Measurements from ENCODE around the gene LZTR1.
"Not testable (repeated sequence)": the region's sequence is repeated elsewhere in the genome, so short reads cannot be mapped to it uniquely, and the experiment has no call there.

LZTR1 gene

DNA sequence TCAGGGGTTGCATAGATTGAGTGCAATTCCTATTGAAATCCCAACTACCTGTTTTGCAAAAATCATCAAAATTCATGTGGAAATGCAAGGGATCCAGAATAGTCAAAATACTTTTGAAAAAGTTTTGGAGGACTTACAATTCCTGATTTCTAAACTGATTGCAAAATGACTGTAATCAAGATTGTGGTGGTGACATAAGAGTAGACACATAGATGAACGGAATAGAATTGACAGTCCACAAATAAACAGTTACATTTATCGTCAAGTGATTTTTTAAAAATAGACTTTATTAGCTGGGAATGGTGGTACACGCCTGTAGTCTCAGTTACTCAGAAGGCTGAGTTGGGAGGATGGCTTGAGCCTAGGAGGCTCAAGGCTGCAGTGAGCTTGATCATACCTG, 52.9 kb downstream of the LZTR1 start:
- Histone ChIP-seq H3K4me1 (ENCODE audit: control insufficient read depth, insufficient read depth, low read length, poor library complexity, severe bottlenecking) (peaks cover 7% of the 10 kb centered on the region), H3K36me3 (ENCODE audit: control insufficient read depth, insufficient read depth, low read length) (no peaks in the 10 kb centered on the region), H3K4me3 (ENCODE audit: insufficient read depth, low read depth, low read length, poor library complexity, severe bottlenecking) (no peak overlapping the region), H3K27me3 (replicated peaks; ENCODE audit: control insufficient read depth, insufficient read depth, low read length, poor library complexity, severe bottlenecking) (peaks cover 8% of the 10 kb centered on the region), H3K9me3 (ENCODE audit: control insufficient read depth, low read length) (no peaks in the 10 kb centered on the region), H3K27ac (ENCODE audit: insufficient read depth, low read length, poor library complexity, severe bottlenecking) (no peak overlapping the region)
- no peak for DNase-seq

DNA sequence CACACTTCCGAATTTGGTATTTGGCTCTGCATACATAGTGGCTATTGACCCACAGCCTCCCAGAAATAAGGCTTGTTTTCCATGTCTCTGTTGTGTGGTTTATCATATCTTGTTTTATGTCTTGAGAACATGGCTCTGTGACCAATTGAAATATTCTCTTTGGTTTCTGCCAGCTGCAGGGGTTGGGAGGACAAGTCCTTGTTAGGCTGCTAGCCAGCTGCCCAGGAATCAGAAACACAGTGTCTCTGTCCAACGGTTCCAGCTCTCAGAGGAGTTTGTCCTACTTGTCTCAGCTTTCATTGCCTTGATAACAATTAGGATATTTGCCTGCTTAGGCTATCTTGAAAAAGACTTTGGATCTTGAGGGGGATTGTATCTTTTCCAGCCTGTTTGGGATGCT, 56.3 kb downstream of the LZTR1 start:
- H3K4me3 ChIP-seq (ENCODE audit: insufficient read depth, low read depth, low read length, poor library complexity, severe bottlenecking): no peak overlapping the region
- no peaks in the 10 kb centered on the region for H3K36me3 ChIP-seq (ENCODE audit: control insufficient read depth, insufficient read depth, low read length)
- H3K4me1 ChIP-seq (ENCODE audit: control insufficient read depth, insufficient read depth, low read length, poor library complexity, severe bottlenecking): no peaks in the 10 kb centered on the region
- no peaks in the 10 kb centered on the region for H3K9me3 ChIP-seq (ENCODE audit: control insufficient read depth, low read length)
- H3K27ac ChIP-seq (ENCODE audit: insufficient read depth, low read length, poor library complexity, severe bottlenecking): no peak overlapping the region
- H3K27me3 ChIP-seq (replicated peaks; ENCODE audit: control insufficient read depth, insufficient read depth, low read length, poor library complexity, severe bottlenecking): no peaks in the 10 kb centered on the region
- DNase-seq: no peak

DNA sequence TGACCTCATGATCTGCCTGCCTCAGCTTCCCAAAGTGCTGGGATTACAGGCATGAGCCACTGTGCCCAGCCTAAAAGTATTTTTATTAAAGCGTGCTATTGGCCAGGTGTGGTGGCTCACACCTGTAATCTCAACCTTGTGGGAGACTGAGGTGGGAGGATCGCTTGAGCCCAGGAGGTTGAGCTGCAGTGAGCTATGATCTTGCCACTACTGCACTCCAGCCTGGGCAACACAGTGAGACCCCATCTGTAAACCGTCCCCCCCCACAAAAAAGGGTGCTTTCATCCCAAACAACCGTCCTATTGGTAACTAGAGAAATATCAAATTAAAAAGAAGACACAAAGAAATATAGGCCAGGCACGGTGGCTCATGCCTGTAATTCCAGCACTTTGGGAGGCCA, 57.1 kb downstream of the LZTR1 start:
- not testable (repeated sequence) for H3K27me3 ChIP-seq (replicated peaks; ENCODE audit: control insufficient read depth, insufficient read depth, low read length, poor library complexity, severe bottlenecking); H3K4me3 ChIP-seq (ENCODE audit: insufficient read depth, low read depth, low read length, poor library complexity, severe bottlenecking); H3K36me3 ChIP-seq (ENCODE audit: control insufficient read depth, insufficient read depth, low read length); H3K4me1 ChIP-seq (ENCODE audit: control insufficient read depth, insufficient read depth, low read length, poor library complexity, severe bottlenecking); H3K27ac ChIP-seq (ENCODE audit: insufficient read depth, low read length, poor library complexity, severe bottlenecking); H3K9me3 ChIP-seq (ENCODE audit: control insufficient read depth, low read length); DNase-seq

DNA sequence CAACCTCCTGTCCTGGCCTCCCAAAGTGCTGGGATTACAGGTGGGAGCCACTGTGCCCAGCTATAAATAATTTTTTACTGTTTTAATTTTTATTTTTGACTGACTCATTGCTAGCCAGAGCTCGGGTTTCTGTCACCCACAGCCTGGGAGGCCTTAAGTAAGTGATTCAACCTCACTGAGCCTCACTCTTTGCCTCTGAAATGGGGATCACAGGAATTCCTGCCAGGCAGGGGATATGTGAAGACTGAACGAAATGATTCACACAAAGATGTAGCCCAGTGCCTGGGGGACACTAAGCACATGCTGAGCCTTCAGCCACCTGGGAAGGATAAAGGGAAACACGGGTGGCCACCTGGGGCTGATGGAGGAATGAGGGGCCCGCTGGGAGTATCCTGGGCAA, 59.8 kb downstream of the LZTR1 start:
- Histone ChIP-seq H3K36me3 (ENCODE audit: control insufficient read depth, insufficient read depth, low read length) (no peaks in the 10 kb centered on the region), H3K27ac (ENCODE audit: insufficient read depth, low read length, poor library complexity, severe bottlenecking) (no peak overlapping the region), H3K9me3 (ENCODE audit: control insufficient read depth, low read length) (no peaks in the 10 kb centered on the region), H3K27me3 (replicated peaks; ENCODE audit: control insufficient read depth, insufficient read depth, low read length, poor library complexity, severe bottlenecking) (no peaks in the 10 kb centered on the region), H3K4me3 (ENCODE audit: insufficient read depth, low read depth, low read length, poor library complexity, severe bottlenecking) (no peak overlapping the region), H3K4me1 (ENCODE audit: control insufficient read depth, insufficient read depth, low read length, poor library complexity, severe bottlenecking) (peaks cover 20% of the 10 kb centered on the region)
- DNase-seq: no peak

DNA sequence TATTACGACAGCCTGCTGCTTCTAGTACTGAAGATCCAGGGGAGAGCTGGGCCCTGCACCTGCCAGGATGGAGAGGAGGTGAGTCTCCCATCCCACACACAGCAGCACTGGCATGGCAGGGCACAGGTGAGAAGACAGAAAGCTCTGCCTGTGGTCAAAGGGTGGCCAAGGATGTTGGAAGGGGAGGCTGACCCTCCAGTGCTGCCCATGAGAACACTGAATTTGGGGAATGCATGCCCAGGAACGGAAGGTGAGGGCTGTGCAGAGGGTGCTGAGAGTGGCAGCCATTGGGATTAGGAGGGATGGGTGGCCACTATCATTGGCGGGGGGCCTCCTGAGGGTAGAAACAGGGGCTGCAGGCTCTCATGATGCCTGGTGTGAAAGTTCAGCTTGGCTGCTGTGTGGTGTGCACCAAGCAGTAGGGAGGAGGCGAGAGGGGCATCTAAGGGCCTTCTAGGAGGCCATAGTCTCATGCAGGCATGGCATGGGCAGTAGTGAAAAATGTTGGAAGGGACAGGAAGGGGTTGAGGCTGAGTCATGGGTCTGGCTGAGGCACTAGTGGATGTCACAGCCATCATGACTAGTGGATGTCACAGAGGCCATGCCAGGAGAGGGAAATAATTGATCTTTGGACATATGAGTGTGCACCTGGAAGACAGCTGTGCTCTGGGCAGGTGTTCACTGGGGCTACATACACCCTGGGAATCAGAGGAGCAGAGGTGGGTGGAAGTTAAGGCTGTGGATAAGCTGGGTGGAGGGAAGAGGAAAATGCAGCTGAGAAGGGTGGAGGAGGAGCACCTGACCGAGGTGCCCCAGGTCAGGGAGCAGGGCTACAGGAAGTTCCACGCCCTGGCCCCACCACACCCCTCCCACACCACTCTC, 61.1 kb downstream of the LZTR1 start:
- no peaks in the 10 kb centered on the region for H3K27me3 ChIP-seq (replicated peaks; ENCODE audit: control insufficient read depth, insufficient read depth, low read length, poor library complexity, severe bottlenecking)
- no peaks in the 10 kb centered on the region for H3K9me3 ChIP-seq (ENCODE audit: control insufficient read depth, low read length)
- H3K4me3 ChIP-seq (ENCODE audit: insufficient read depth, low read depth, low read length, poor library complexity, severe bottlenecking): no peak overlapping the region
- no peak for DNase-seq
- H3K4me1 ChIP-seq (ENCODE audit: control insufficient read depth, insufficient read depth, low read length, poor library complexity, severe bottlenecking): peaks cover 20% of the 10 kb centered on the region
- H3K36me3 ChIP-seq (ENCODE audit: control insufficient read depth, insufficient read depth, low read length): no peaks in the 10 kb centered on the region
- H3K27ac ChIP-seq (ENCODE audit: insufficient read depth, low read length, poor library complexity, severe bottlenecking): no peak overlapping the region

DNA sequence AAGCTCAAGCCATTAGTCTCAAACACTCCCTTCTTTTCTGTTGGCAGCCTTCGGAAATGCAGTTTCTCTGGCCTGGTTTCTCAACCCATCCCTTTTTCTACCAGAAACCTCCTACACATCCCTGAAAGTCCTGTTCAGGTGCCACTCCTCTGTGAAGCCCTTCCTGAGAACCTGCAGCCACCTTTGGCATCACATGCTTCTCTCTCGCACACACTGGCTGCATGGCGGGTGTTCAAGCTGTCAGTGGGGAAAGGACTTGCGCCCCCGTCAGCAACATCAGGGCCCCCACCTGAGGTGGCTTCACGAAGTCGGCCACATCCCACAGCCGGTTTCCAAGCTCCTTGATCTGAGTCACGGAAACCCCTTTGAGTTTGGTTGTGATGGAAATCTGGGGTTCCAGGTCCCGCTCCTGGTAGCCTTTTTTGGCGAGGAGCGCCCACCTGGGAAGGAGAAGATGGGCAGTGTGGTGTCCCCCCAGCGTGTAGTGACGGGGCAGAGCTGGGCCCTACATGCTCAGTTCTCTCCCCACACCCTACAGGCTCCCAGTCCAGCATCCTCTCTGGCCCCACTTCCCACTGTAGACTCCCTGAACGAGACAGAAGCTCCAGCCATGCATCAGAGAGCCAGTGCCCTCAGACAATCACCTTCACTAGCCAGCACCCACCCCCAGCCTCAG, 61.9 kb downstream of the LZTR1 start:
- H3K27ac ChIP-seq (ENCODE audit: insufficient read depth, low read length, poor library complexity, severe bottlenecking): no peak overlapping the region
- no peaks in the 10 kb centered on the region for H3K9me3 ChIP-seq (ENCODE audit: control insufficient read depth, low read length)
- DNase-seq: no peak
- H3K4me3 ChIP-seq (ENCODE audit: insufficient read depth, low read depth, low read length, poor library complexity, severe bottlenecking): no peak overlapping the region
- H3K27me3 ChIP-seq (replicated peaks; ENCODE audit: control insufficient read depth, insufficient read depth, low read length, poor library complexity, severe bottlenecking): no peaks in the 10 kb centered on the region
- peaks cover 20% of the 10 kb centered on the region for H3K4me1 ChIP-seq (ENCODE audit: control insufficient read depth, insufficient read depth, low read length, poor library complexity, severe bottlenecking)
- H3K36me3 ChIP-seq (ENCODE audit: control insufficient read depth, insufficient read depth, low read length): no peaks in the 10 kb centered on the region

DNA sequence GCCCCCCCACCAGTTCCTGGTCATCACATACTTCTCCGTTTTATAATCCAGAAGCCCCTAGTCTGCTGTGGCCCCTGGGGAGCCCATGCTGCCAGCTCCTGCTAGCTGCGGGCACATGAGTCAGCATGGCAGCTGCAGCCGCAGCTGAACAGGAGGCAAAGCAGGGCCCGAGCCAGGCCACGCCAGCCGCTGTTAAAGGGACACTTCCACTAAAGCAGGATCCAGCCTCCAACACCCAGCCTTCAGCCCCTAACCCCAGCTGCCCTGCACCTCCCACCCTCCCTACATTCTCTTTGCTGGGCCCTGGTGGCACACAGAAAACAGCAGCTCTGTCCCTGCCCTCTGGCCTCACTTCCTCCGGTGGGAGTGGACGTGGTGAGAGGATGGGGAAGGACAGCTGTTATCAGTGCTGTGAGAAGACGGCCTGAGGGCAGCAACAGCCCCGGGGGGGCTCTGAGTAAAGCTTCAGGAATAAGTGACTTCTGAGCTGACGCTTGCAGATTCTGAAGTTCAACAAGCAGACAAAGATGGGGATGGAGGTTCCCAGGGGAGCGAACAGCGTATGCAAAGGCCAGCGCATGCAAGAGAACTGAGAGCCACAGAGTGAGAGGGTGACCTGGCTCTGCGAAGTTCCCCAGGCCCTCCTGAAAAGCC, 63.0 kb downstream of the LZTR1 start:
- no peaks in the 10 kb centered on the region for H3K27me3 ChIP-seq (replicated peaks; ENCODE audit: control insufficient read depth, insufficient read depth, low read length, poor library complexity, severe bottlenecking)
- H3K4me1 ChIP-seq (ENCODE audit: control insufficient read depth, insufficient read depth, low read length, poor library complexity, severe bottlenecking): peaks cover 20% of the 10 kb centered on the region
- no peaks in the 10 kb centered on the region for H3K36me3 ChIP-seq (ENCODE audit: control insufficient read depth, insufficient read depth, low read length)
- H3K27ac ChIP-seq (ENCODE audit: insufficient read depth, low read length, poor library complexity, severe bottlenecking): no peak overlapping the region
- H3K9me3 ChIP-seq (ENCODE audit: control insufficient read depth, low read length): no peaks in the 10 kb centered on the region
- no peak for DNase-seq
- no peak overlapping the region for H3K4me3 ChIP-seq (ENCODE audit: insufficient read depth, low read depth, low read length, poor library complexity, severe bottlenecking)

DNA sequence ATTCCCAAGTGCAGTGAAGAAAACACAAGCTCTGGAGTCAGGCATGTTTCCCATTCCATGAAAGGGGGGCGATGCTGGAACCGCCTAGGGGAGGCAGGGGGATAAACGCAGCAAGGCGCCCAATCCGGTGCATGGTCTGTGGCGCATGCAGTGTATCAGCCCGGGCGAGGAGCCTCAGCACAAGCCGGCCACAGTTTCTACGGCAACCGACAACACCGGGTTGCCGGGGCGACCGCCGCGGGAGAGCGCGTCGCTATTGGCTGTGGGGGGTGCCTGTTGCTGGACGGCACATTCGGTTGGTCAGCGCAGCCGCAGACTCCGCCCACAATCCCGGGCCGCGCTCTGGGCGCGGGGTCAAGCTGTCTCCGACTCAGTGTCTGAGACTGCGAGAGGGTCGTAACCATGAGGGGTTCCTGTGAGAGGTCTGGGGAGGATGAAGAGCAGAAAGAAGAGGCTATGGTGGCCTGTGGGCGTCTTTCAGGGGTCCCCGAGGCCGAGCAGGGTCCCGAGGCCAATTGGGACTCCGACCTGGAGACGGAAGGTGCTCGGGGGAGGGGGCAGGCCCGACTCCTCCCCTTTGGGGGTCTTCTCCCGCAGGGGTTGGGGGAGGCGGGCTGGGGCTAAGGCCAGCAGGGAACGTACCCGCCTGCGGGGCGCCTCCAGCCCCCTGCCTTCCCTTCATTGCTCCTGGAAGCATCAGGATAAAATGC, 63.6 kb downstream of the LZTR1 start, which contains the start of gene LRRC74B:
Gene LRRC74B, plus strand, starts transcription at position 362 of the 710 bp plus-strand sequence. Its CDS starts 41 bp downstream, at position 403.
- no peaks in the 10 kb centered on the region for H3K9me3 ChIP-seq (ENCODE audit: control insufficient read depth, low read length)
- DNase-seq: peak; percentile 17 to 34 (median 18)
- H3K36me3 ChIP-seq (ENCODE audit: control insufficient read depth, insufficient read depth, low read length): no peaks in the 10 kb centered on the region
- H3K27me3 ChIP-seq (replicated peaks; ENCODE audit: control insufficient read depth, insufficient read depth, low read length, poor library complexity, severe bottlenecking): no peaks in the 10 kb centered on the region
- peaks cover 20% of the 10 kb centered on the region for H3K4me1 ChIP-seq (ENCODE audit: control insufficient read depth, insufficient read depth, low read length, poor library complexity, severe bottlenecking)
- no peak within 1 kb of the TSS for H3K4me3 ChIP-seq (ENCODE audit: insufficient read depth, low read depth, low read length, poor library complexity, severe bottlenecking)
- no peak within 1 kb of the TSS for H3K27ac ChIP-seq (ENCODE audit: insufficient read depth, low read length, poor library complexity, severe bottlenecking)

DNA sequence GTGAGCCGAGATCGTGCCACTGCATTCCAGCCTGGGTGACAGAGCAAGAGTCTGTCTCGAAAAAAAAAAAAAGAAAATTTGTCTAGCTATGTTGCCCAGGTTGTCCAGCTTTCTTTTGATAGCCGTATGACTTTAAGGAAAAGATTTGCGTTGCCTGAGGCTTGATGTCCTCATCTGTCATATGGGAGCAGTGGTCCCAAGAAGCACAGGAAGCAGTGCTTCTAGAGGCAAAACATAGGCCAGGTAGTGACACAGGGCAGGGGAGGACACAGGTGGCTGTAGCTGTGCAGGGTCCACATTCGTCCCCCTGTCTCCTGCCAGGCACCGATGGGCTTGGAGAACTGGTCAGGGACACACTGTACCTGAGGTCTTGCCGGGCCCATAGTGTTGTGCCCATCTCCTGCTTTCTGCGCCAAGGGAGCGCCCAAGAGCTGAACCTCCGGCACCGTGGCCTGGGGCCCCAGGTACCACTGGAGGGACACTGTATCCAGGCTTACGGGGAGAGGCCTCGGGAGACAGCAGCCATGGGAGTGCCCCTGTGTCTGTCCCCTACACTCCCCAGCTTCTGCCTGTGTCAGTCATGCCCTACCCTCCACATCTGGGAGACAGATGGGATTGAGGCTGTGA, 65.1 kb downstream of the LZTR1 start:
- peaks cover 20% of the 10 kb centered on the region for H3K4me1 ChIP-seq (ENCODE audit: control insufficient read depth, insufficient read depth, low read length, poor library complexity, severe bottlenecking)
- no peak overlapping the region for H3K27ac ChIP-seq (ENCODE audit: insufficient read depth, low read length, poor library complexity, severe bottlenecking)
- no peaks in the 10 kb centered on the region for H3K36me3 ChIP-seq (ENCODE audit: control insufficient read depth, insufficient read depth, low read length)
- no peaks in the 10 kb centered on the region for H3K9me3 ChIP-seq (ENCODE audit: control insufficient read depth, low read length)
- H3K4me3 ChIP-seq (ENCODE audit: insufficient read depth, low read depth, low read length, poor library complexity, severe bottlenecking): no peak overlapping the region
- H3K27me3 ChIP-seq (replicated peaks; ENCODE audit: control insufficient read depth, insufficient read depth, low read length, poor library complexity, severe bottlenecking): no peaks in the 10 kb centered on the region
- no peak for DNase-seq
